ENCODE results near the gene RXRB.

RXRB gene

GRCh38 chr6:33211666-33212422, 11.4 kb upstream of the RXRB start:
- DNase-seq = no peak

- no peak for DNase-seq
These were observed 10.7 kb upstream of the RXRB start for GRCh38 chr6:33211136-33211535.

DNA sequence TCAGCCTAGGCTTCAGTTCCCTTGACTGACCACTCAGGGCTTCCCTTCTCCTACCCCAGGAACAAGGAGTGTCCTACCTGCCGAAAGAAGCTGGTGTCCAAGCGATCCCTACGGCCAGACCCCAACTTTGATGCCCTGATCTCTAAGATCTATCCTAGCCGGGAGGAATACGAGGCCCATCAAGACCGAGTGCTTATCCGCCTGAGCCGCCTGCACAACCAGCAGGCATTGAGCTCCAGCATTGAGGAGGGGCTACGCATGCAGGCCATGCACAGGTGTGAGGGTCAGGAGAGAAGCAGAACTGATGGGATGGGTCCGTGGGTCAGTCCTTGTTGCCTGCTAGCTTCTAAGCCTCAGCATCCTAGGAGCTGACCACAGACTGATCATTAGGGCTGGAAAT, 9.4 kb upstream of the RXRB start:
- DNase-seq = no peak

- DNase-seq = peak; percentile 9
These were observed 7.9 kb upstream of the RXRB start, which contains the start of gene RING1 for GRCh38 chr6:33208091-33208967. TSS of gene RING1 (plus strand) at chr6:33208500. CDS start at chr6:33208823, 323 bp downstream.

GRCh38 chr6:33207552-33208090, 7.2 kb upstream of the RXRB start:
- no peak for DNase-seq

- no peak for DNase-seq
These were observed 6.5 kb upstream of the RXRB start for GRCh38 chr6:33206864-33207551.

- DNase-seq = no peak
These were observed 5.8 kb upstream of the RXRB start for GRCh38 chr6:33206027-33206863.

GRCh38 chr6:33205191-33206026, 4.9 kb upstream of the RXRB start:
- no peak for DNase-seq

- no peak for DNase-seq
These were observed 4.1 kb upstream of the RXRB start, which contains the start of gene HSD17B8 for GRCh38 chr6:33204415-33205190. TSS of gene HSD17B8 (plus strand) at chr6:33204655. CDS start at chr6:33204669, 14 bp downstream.

GRCh38 chr6:33204165-33204414, 3.6 kb upstream of the RXRB start:
- no peak for DNase-seq

DNA sequence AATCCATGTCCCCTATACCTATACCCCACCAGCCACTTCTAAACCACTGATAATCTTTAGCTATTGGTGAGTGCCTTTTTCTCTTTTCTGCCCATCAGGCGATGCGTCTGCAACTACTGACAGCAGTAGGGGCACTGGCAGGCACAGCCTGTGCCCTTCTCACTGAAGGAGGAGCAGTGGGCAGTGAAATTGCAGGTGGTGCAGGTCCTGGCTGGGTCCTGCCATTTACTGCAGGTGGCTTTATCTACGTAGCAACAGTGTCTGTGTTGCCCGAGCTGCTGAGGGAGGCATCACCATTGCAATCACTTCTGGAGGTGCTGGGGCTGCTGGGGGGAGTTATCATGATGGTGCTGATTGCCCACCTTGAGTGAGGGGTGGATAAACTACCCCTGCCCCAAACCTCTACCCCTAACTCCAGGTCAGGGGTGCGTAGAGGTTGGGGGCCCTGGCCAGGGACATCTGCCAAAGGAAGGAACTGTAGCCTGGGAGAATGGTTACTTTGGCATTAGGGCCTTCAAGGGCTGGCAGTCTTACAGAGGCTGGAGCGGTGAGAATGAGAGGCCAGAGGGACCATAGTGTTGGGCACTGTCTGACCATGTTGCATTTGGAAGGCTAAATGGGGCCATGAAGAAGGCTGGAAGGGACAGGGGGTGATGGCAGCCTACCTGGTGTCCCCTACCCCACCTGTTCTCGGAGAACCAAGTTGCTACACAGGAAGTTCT, 3.1 kb upstream of the RXRB start:
- no peak for DNase-seq

DNA sequence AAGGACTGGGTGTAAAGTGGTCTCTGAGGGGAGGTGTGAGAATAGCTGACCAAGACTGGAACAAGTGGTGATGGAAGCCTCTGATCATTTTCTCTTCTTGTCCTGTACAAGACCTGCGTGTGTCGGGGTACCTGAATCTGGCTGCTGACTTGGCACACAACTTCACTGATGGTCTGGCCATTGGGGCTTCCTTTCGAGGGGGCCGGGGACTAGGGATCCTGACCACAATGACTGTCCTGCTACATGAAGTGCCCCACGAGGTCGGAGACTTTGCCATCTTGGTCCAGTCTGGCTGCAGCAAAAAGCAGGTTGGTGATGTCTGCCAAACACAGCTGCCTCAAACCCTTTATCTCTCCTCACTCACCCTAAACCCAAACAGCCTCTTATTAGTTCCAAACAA, 2.3 kb upstream of the RXRB start:
- DNase-seq = no peak

DNA sequence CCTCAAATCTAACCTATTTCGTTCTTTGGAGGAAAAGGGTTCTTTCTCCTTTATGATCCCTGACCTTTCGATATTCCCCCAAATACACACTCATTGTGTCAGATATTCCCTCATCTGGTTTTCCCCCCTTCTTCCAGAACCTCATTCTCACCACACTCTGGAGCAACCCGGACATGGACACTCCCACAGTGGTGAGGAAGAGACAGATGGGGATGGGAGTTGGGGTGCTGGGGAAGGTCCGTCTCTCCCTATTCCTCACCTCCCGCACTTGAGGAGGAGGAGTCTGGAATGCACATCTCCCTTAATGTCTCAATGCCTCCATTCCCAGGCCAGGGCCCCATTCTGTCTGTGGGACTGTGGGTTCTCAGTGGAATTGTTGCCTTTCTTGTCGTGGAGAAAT, 1.5 kb upstream of the RXRB start:
- no peak for DNase-seq

DNA sequence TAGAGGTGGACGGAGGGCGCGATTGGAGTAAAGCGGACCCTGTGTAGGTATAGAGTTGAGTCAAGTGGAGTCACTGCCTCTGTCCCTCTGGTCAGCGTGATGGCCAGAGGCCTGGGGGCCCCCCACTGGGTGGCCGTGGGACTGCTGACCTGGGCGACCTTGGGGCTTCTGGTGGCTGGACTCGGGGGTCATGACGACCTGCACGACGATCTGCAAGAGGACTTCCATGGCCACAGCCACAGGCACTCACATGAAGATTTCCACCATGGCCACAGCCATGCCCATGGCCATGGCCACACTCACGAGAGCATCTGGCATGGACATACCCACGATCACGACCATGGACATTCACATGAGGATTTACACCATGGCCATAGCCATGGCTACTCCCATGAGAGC, 681 bp upstream of the RXRB start:
- DNase-seq = no peak

GRCh38 chr6:33199687-33200218, 712 bp downstream of the RXRB start:
- peak; percentile 14 for DNase-seq

GRCh38 chr6:33198853-33199436, 1.5 kb downstream of the RXRB start:
- no peak for DNase-seq

DNA sequence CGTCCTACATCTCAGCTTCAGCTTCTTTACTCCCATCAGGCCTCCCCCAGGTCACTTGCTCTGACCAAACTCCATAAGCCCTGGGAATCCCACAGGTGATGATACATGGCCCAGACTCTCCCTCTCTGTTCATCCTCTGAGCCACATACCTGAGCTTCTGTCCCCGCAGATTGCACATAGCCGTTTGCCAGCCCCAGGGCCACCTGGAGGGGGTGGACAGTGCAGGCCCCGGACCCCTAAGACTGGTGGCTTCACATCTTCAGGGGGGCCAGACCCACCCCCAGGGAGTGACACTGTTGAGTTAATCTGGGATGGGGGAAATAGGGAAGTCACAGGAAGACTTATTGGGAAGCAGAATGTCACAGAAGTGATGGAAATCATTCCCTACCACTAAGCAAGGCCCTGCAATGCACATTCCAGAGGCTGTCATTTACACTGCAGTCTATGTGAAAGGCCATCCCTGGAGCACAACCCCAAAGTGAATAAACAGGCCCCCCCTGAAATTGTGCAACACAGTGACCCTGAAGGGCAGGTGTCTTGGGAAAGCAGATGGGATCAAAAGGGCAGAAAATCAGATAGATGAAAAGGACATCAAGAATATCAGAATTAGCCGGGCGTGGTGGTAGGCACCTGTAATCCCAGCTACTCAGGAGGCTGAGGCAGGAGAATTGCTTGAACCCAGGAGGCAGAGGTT, 2.2 kb downstream of the RXRB start:
- no peak for DNase-seq

GRCh38 chr6:33197431-33198048, 2.9 kb downstream of the RXRB start:
- peak; percentile 25 for DNase-seq
